ENCODE data around the gene ZDHHC12. TPM values are rescaled to one million over a fixed set of nuclear protein-coding genes. Genes with fewer than 3 reads are reported as not detected.

Gene ZDHHC12
- total RNA-seq, 1 donor, result 35.1 TPM

GRCh38 chr9:128689820-128690683 lies 33.9 kb downstream of the ZDHHC12 start:
- TF ChIP-seq, protein P1, sequence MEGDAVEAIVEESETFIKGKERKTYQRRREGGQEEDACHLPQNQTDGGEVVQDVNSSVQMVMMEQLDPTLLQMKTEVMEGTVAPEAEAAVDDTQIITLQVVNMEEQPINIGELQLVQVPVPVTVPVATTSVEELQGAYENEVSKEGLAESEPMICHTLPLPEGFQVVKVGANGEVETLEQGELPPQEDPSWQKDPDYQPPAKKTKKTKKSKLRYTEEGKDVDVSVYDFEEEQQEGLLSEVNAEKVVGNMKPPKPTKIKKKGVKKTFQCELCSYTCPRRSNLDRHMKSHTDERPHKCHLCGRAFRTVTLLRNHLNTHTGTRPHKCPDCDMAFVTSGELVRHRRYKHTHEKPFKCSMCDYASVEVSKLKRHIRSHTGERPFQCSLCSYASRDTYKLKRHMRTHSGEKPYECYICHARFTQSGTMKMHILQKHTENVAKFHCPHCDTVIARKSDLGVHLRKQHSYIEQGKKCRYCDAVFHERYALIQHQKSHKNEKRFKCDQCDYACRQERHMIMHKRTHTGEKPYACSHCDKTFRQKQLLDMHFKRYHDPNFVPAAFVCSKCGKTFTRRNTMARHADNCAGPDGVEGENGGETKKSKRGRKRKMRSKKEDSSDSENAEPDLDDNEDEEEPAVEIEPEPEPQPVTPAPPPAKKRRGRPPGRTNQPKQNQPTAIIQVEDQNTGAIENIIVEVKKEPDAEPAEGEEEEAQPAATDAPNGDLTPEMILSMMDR (IDR thresholded peaks at IDR 0.05; ENCODE audit: extremely low read depth, low read depth, low read length), result no peak
- Histone ChIP-seq H3K9me3 (ENCODE audit: low read depth, low read length) (no peaks in the 10 kb centered on the region), H2AFZ (ENCODE audit: low read length) (peak overlapping the region; percentile 29), H3K4me3 (ENCODE audit: insufficient read depth, low read length) (peak overlapping the region; percentile 96), H4K20me1 (ENCODE audit: insufficient read depth, low read length) (peaks cover 30% of the 10 kb centered on the region), H3K4me1 (ENCODE audit: insufficient read depth, low read length) (peaks cover 13% of the 10 kb centered on the region), H3K79me2 (ENCODE audit: insufficient read depth, low read length) (peaks cover 47% of the 10 kb centered on the region), H3K4me2 (ENCODE audit: insufficient read depth, low read length) (peak overlapping the region; percentile 100), H3K27ac (ENCODE audit: low read depth, low read length) (peak overlapping the region; percentile 65), H3K36me3 (ENCODE audit: insufficient read depth, low read length) (peaks cover 37% of the 10 kb centered on the region), H3K27me3 (ENCODE audit: insufficient read depth, low read length) (no peaks in the 10 kb centered on the region)
- DNase-seq (ENCODE audit: insufficient read length, low spot score, missing footprints), result peak; percentile 98

DNA sequence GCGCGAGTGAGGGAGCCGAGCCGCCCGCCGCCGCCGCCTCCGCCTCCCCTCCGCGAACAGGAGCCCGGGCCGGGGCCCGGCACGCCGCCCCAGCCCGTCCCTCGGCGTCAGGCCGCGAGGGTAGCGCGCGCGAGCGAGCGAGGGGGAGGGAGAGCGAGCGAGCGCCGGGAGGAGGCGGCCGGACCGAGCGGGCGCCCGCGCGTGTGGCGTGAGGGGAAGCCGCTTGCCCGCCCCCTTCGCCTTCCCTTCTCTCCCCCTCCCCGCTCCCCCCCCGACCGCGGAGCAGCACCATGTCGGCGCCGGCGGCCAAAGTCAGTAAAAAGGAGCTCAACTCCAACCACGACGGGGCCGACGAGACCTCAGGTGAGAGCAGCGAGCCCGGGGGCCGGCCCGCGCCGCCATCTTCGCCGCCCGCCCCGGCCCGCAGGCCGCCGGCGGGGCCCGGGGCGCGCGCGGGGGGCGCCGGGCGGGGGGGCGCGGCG lies 34.6 kb downstream of the ZDHHC12 start:
- Histone ChIP-seq H3K4me1 (ENCODE audit: insufficient read depth, low read length) (peaks cover 20% of the 10 kb centered on the region), H3K27me3 (ENCODE audit: insufficient read depth, low read length) (no peaks in the 10 kb centered on the region), H3K79me2 (ENCODE audit: insufficient read depth, low read length) (peaks cover 50% of the 10 kb centered on the region), H3K4me3 (ENCODE audit: insufficient read depth, low read length) (peak overlapping the region; percentile 77), H3K4me2 (ENCODE audit: insufficient read depth, low read length) (no peak overlapping the region), H3K27ac (ENCODE audit: low read depth, low read length) (no peak overlapping the region), H3K9me3 (ENCODE audit: low read depth, low read length) (no peaks in the 10 kb centered on the region), H4K20me1 (ENCODE audit: insufficient read depth, low read length) (peaks cover 30% of the 10 kb centered on the region), H2AFZ (ENCODE audit: low read length) (no peak overlapping the region), H3K36me3 (ENCODE audit: insufficient read depth, low read length) (peaks cover 34% of the 10 kb centered on the region)
- TF ChIP-seq, protein P1 (IDR thresholded peaks at IDR 0.05; ENCODE audit: extremely low read depth, low read depth, low read length), result no peak
- DNase-seq (ENCODE audit: insufficient read length, low spot score, missing footprints), result no peak

GRCh38 chr9:128688501-128689292 lies 35.2 kb downstream of the ZDHHC12 start, which contains the start of gene SET:
Gene SET, plus strand, starts transcription at chr9:128689222. Its CDS starts 361 bp downstream, at chr9:128689583.
- peaks cover 21% of the 10 kb centered on the region for H3K4me1 ChIP-seq (ENCODE audit: insufficient read depth, low read length)
- peak within 1 kb of the TSS; percentile 82 for H2AFZ ChIP-seq (ENCODE audit: low read length)
- H3K4me2 ChIP-seq (ENCODE audit: insufficient read depth, low read length), result peak within 1 kb of the TSS; percentile 100
- TF ChIP-seq, protein P1 (IDR thresholded peaks at IDR 0.05; ENCODE audit: extremely low read depth, low read depth, low read length), result no peak
- no peaks in the 10 kb centered on the region for H3K9me3 ChIP-seq (ENCODE audit: low read depth, low read length)
- H3K4me3 ChIP-seq (ENCODE audit: insufficient read depth, low read length), result peak within 1 kb of the TSS; percentile 96
- DNase-seq (ENCODE audit: insufficient read length, low spot score, missing footprints), result peak; percentile 100
- H4K20me1 ChIP-seq (ENCODE audit: insufficient read depth, low read length), result peaks cover 30% of the 10 kb centered on the region
- H3K27me3 ChIP-seq (ENCODE audit: insufficient read depth, low read length), result no peaks in the 10 kb centered on the region
- H3K36me3 ChIP-seq (ENCODE audit: insufficient read depth, low read length), result peaks cover 28% of the 10 kb centered on the region
- peaks cover 53% of the 10 kb centered on the region for H3K79me2 ChIP-seq (ENCODE audit: insufficient read depth, low read length)
- peak within 1 kb of the TSS; percentile 78 for H3K27ac ChIP-seq (ENCODE audit: low read depth, low read length)
